Measurements from ENCODE around the gene TSPY3.
"Not testable (repeated sequence)": the region's sequence is repeated elsewhere in the genome, so short reads cannot be mapped to it uniquely, and the experiment has no call there.

The TSPY3 gene, protein sequence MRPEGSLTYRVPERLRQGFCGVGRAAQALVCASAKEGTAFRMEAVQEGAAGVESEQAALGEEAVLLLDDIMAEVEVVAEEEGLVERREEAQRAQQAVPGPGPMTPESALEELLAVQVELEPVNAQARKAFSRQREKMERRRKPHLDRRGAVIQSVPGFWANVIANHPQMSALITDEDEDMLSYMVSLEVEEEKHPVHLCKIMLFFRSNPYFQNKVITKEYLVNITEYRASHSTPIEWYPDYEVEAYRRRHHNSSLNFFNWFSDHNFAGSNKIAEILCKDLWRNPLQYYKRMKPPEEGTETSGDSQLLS

GRCh38 chrY:9398121-9398520 lies at the start of gene TSPY3:
Gene TSPY3, plus strand, starts transcription at chrY:9398421. Its CDS starts 46 bp downstream, at chrY:9398467.
- not testable (repeated sequence) for DNase-seq (ENCODE audit: low read depth)

- not testable (repeated sequence) for DNase-seq (ENCODE audit: low read depth)
Measured at GRCh38 chrY:9357497-9357896, 40.7 kb upstream of the TSPY3 start, which contains the start of gene TSPY8. Gene TSPY8, plus strand, starts transcription at chrY:9357797. Its CDS starts 46 bp downstream, at chrY:9357843.

DNA sequence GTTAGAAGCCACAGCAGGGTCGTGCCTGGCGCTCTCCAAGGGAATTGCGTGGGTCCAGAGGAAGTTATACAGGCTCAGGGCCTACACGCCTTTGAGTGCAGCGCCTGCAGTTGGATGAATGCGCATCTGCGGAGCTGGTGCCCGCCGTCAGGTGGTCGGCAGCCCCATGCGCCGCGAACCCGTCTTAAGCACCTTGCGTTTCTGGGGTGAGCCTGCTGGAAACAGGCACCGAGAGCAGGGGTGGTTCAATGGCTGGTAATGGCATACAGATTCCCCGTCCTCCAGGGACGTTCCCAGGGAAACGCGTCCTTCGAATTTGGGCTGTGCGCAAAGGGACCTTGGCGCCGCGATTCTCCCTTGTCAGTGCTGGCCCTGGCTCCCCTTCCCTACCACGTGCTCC lies 1.7 kb upstream of the TSPY3 start:
- not testable (repeated sequence) for DNase-seq (ENCODE audit: low read depth)
